Measurements from ENCODE around the gene TFAM. TPM values are rescaled to one million over a fixed set of nuclear protein-coding genes. Genes with fewer than 3 reads are reported as not detected.

The TFAM gene
- total and polyA plus RNA-seq, 7 experiments from 2014 or later, result 33.1 to 63.2 (median 44.8) TPM

DNA sequence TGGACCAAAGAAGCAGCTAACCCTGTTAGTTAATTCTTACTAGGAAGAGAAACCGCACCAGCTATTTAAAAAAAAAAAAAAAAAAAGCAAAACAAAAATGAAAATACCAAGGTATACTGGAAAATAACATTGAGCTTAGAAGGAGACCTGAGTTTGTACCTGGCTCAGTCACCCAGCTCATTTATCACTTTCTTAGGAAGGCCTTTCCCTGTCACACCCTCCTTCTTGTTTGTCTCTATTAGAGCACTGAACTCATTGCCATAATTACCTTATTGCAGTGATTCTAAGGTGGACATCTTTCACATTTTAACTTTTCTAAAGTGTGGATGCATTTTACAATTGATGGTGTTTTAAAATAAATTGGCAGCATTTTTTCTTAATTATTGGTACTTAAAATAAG, 26.3 kb upstream of the TFAM start:
- DNase-seq, result no peak
- no peaks in the 10 kb centered on the region for H3K27me3 ChIP-seq (ENCODE audit: control insufficient read depth in 2 of 2, insufficient read depth in 2 of 2, low read length in 2 of 2)
- no peaks in the 10 kb centered on the region for H3K9me3 ChIP-seq (ENCODE audit: control insufficient read depth in 2 of 3, low read length in 3 of 3)
- no peaks in the 10 kb centered on the region for H3K36me3 ChIP-seq (ENCODE audit: control insufficient read depth in 2 of 3, insufficient read depth in 3 of 3, low read length in 3 of 3)
- intact Hi-C loops (cut with micrococcal nuclease), result loop anchor here in 1 of 2 donors (2.0 kb wide), 1 partner anchor 26 kb away; the partner anchor contains the start of gene TFAM
- Mint-ChIP-seq H3K9me3 (no peaks in the 10 kb centered on the region), H3K27me3 (no peaks in the 10 kb centered on the region), H3K36me3 (peaks cover 0 to 10% (median 0%) of the 10 kb centered on the region in 5 donors), H3K27ac (no peak overlapping the region), H3K4me1 (peaks cover 13 to 65% (median 39%) of the 10 kb centered on the region in 7 donors), H3K4me3 (no peak overlapping the region)
- POLR2A ChIA-PET, result interaction anchor here (1.5 kb wide), 1 partner anchor 25 kb away, joined by 4 read pairs; no protein-coding TSS in a partner anchor
- H3K27ac ChIP-seq (ENCODE audit: low read depth, low read length), result no peak overlapping the region
- ATAC-seq, result no peak
- H3K4me1 ChIP-seq (ENCODE audit: control insufficient read depth in 2 of 2, insufficient read depth in 2 of 2, low read length in 2 of 2), result peaks cover 0 to 23% of the 10 kb centered on the region in 2 donors
- no peak overlapping the region for H3K4me3 ChIP-seq (ENCODE audit: low read length)
- CTCF ChIA-PET, result interaction anchor here (0.5 to 1.2 kb wide), 2 partner anchors 15 to 59 kb away, joined by 3 to 5 read pairs; no protein-coding TSS in a partner anchor

DNA sequence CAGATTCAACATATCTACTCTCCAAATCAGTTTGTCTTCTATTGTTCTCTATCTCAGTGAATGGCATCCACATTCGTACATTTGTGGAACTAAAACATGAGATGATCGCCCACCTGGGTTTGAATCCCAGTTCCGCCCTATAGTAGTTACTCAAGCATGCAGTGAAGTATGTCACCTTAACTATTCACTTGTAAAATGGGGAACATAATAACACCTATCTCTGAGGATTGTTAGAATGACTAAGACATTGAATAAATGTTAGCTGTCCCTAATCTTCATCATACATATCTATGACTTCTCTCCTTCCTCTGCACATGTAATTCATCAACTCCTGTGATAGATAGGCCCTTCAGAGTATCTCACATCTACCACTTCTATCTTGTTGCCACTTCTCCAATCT, 25.7 kb upstream of the TFAM start:
- peaks cover 0 to 15% (median 0%) of the 10 kb centered on the region in 5 donors for H3K36me3 Mint-ChIP-seq
- Histone ChIP-seq H3K36me3 (ENCODE audit: control insufficient read depth in 2 of 3, insufficient read depth in 3 of 3, low read length in 3 of 3) (no peaks in the 10 kb centered on the region), H3K4me1 (ENCODE audit: control insufficient read depth in 2 of 2, insufficient read depth in 2 of 2, low read length in 2 of 2) (peaks cover 0 to 23% of the 10 kb centered on the region in 2 donors), H3K27ac (ENCODE audit: low read depth, low read length) (no peak overlapping the region), H3K9me3 (ENCODE audit: control insufficient read depth in 2 of 3, low read length in 3 of 3) (no peaks in the 10 kb centered on the region), H3K4me3 (ENCODE audit: low read length) (no peak overlapping the region), H3K27me3 (ENCODE audit: control insufficient read depth in 2 of 2, insufficient read depth in 2 of 2, low read length in 2 of 2) (no peaks in the 10 kb centered on the region)
- peak overlapping the region in 5 of 10 donors; percentile 17 to 57 (median 28) for H3K4me3 Mint-ChIP-seq
- intact Hi-C loops (cut with micrococcal nuclease), result loop anchor here in 1 of 2 donors (2.0 kb wide), 1 partner anchor 25 kb away; the partner anchor contains the start of gene TFAM
- POLR2A ChIA-PET, result interaction anchor here (1.9 kb wide), 1 partner anchor 25 kb away, joined by 5 read pairs; the partner anchor contains the start of gene TFAM
- DNase-seq (no peak), ATAC-seq (peak; percentile 55)
- no peaks in the 10 kb centered on the region for H3K9me3 Mint-ChIP-seq
- no peaks in the 10 kb centered on the region for H3K27me3 Mint-ChIP-seq
- CTCF ChIA-PET, result interaction anchor here (1.2 kb wide), 1 partner anchor 60 kb away, joined by 5 read pairs; no protein-coding TSS in a partner anchor
- H3K4me1 Mint-ChIP-seq, result peaks cover 13 to 61% (median 36%) of the 10 kb centered on the region in 7 donors
- H3K27ac Mint-ChIP-seq, result peak overlapping the region in 1 of 9 donors; percentile 1

DNA sequence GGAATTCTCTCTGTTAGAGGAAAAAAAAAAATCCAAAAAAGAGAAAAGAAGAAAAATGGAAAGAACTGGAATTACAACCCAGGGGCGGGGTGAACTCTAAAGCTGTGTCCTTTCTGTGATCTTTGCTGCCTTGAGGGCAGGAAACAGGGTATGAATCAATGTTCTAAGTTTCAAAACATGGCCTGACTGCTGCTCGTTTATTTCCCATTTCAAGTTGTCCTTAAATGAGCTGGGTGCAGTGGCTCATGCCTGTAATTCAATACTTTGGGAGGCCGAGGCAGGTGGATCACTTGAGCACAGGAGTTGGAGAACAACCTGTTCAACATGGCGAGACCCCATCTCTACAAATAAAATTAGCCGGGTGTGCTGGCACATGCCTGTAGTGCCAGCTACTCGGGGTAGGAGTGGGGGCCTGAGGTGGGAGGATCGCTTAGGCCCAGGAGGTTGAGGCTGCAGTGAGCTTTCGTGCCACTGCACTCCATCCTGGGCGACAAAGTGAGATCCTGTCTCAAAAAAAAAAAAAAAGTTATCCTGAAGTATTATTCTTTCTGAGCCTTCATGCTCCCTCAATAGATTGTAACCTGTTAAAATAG, 24.7 kb upstream of the TFAM start:
- H3K27me3 ChIP-seq (ENCODE audit: control insufficient read depth in 2 of 2, insufficient read depth in 2 of 2, low read length in 2 of 2), result no peaks in the 10 kb centered on the region
- CTCF ChIA-PET, result interaction anchor here (1.2 kb wide), 1 partner anchor 61 kb away, joined by 5 read pairs; no protein-coding TSS in a partner anchor

DNA sequence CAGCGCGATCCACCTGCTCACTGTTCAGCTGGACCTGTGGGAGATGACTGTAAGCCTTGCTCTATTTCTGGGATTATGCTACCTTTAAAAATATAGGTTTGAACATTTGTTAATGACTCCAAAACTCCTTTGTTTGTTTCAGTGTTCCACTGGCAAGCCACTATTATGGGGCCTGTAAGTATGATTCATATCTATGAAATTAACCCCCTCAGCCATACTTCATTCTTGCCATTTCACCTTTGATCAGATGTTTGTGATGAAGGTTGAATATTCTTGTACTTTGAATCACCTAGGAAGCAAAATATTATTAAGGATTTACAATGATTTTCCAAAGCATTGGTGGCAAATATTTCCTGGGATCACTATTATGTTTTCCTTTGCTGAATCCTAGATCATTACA, 23.9 kb upstream of the TFAM start:
- Histone ChIP-seq H3K27me3 (ENCODE audit: control insufficient read depth in 2 of 2, insufficient read depth in 2 of 2, low read length in 2 of 2) (no peaks in the 10 kb centered on the region), H3K9me3 (ENCODE audit: control insufficient read depth in 2 of 3, low read length in 3 of 3) (no peaks in the 10 kb centered on the region), H3K4me1 (ENCODE audit: control insufficient read depth in 2 of 2, insufficient read depth in 2 of 2, low read length in 2 of 2) (peaks cover 0 to 22% of the 10 kb centered on the region in 2 donors), H3K36me3 (ENCODE audit: control insufficient read depth in 2 of 3, insufficient read depth in 3 of 3, low read length in 3 of 3) (no peaks in the 10 kb centered on the region), H3K4me3 (ENCODE audit: low read length) (no peak overlapping the region), H3K27ac (ENCODE audit: low read depth, low read length) (no peak overlapping the region)
- Mint-ChIP-seq H3K36me3 (peaks cover 0 to 26% (median 5%) of the 10 kb centered on the region in 5 donors), H3K4me3 (no peak overlapping the region), H3K27me3 (no peaks in the 10 kb centered on the region), H3K27ac (no peak overlapping the region), H3K4me1 (peaks cover 13 to 48% (median 26%) of the 10 kb centered on the region in 7 donors), H3K9me3 (no peaks in the 10 kb centered on the region)
- CTCF ChIA-PET, result no interaction called here
- intact Hi-C loops (cut with micrococcal nuclease), result no loop called here
- DNase-seq (no peak), ATAC-seq (no peak)
- POLR2A ChIA-PET, result interaction anchor here (1.9 kb wide), 1 partner anchor 23 kb away, joined by 5 read pairs; the partner anchor contains the start of gene TFAM

More for the DNA sequence above, 24.7 kb upstream of the TFAM start:
- Mint-ChIP-seq H3K4me1 (peaks cover 13 to 54% (median 30%) of the 10 kb centered on the region in 7 donors), H3K4me3 (peak overlapping the region in 4 of 10 donors; percentile 17 to 42 (median 26)), H3K27me3 (no peaks in the 10 kb centered on the region), H3K27ac (no peak overlapping the region), H3K9me3 (no peaks in the 10 kb centered on the region), H3K36me3 (peaks cover 0 to 25% (median 5%) of the 10 kb centered on the region in 5 donors)
- Histone ChIP-seq H3K27ac (ENCODE audit: low read depth, low read length) (no peak overlapping the region), H3K36me3 (ENCODE audit: control insufficient read depth in 2 of 3, insufficient read depth in 3 of 3, low read length in 3 of 3) (no peaks in the 10 kb centered on the region), H3K4me3 (ENCODE audit: low read length) (no peak overlapping the region), H3K9me3 (ENCODE audit: control insufficient read depth in 2 of 3, low read length in 3 of 3) (no peaks in the 10 kb centered on the region), H3K4me1 (ENCODE audit: control insufficient read depth in 2 of 2, insufficient read depth in 2 of 2, low read length in 2 of 2) (peaks cover 0 to 23% of the 10 kb centered on the region in 2 donors)
- POLR2A ChIA-PET, result interaction anchor here (0.6 to 1.9 kb wide), 2 partner anchors 24 to 378 kb away, joined by 4 to 5 read pairs; partner anchors contain the start of gene TFAM
- intact Hi-C loops (cut with micrococcal nuclease), result loop anchor here in 1 of 2 donors (1.0 kb wide), 2 partner anchors 8 to 14 kb away; no protein-coding TSS in a partner anchor
- no peak for DNase-seq
- no peak for ATAC-seq

DNA sequence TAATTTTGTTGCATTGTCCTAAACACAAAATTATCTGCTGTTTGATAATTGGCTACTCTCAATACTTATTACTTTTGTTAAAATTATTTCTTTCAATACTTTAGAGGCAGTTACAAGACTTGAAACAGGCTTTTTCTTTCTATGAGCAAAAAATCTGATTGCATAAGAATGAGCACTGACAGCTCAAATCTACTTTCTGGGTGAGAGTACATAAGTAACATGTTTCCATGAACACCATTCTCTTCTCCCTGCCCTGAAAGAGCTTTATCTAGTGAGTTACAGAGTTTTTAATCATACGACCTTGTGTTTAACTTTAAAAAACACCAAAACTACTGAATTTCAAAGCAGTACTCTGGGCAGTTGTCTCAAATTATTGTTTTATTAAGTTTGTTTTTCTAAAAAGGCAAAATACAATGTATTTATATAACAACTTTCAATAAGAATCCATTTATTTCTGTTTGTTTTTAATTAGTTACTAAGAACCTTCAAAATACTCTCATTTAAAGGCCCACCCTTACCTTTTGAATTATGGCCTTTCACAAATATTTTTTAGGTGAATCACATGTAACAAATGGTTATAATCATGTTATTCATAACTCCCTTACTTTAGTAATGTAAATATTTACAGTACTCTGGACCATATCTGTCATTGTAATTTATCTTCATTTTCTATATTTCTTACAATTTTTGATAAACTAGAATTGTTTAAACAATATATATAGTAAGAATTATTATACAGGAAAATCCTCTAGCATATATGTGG, 23.0 kb upstream of the TFAM start:
- no peak overlapping the region for H3K27ac Mint-ChIP-seq
- Histone ChIP-seq H3K9me3 (ENCODE audit: control insufficient read depth in 2 of 3, low read length in 3 of 3) (no peaks in the 10 kb centered on the region), H3K27me3 (ENCODE audit: control insufficient read depth in 2 of 2, insufficient read depth in 2 of 2, low read length in 2 of 2) (no peaks in the 10 kb centered on the region), H3K36me3 (ENCODE audit: control insufficient read depth in 2 of 3, insufficient read depth in 3 of 3, low read length in 3 of 3) (no peaks in the 10 kb centered on the region), H3K4me3 (ENCODE audit: low read length) (no peak overlapping the region), H3K4me1 (ENCODE audit: control insufficient read depth in 2 of 2, insufficient read depth in 2 of 2, low read length in 2 of 2) (peaks cover 0 to 17% of the 10 kb centered on the region in 2 donors), H3K27ac (ENCODE audit: low read depth, low read length) (no peak overlapping the region)
- ATAC-seq (no peak), DNase-seq (no peak)
- ChIA-PET POLR2A (no interaction called here), CTCF (no interaction called here)
- peaks cover 0 to 26% (median 5%) of the 10 kb centered on the region in 5 donors for H3K36me3 Mint-ChIP-seq
- H3K4me1 Mint-ChIP-seq, result peaks cover 13 to 39% (median 20%) of the 10 kb centered on the region in 7 donors
- intact Hi-C loops (cut with micrococcal nuclease), result no loop called here
- no peaks in the 10 kb centered on the region for H3K27me3 Mint-ChIP-seq
- no peak overlapping the region for H3K4me3 Mint-ChIP-seq
- H3K9me3 Mint-ChIP-seq, result no peaks in the 10 kb centered on the region

DNA sequence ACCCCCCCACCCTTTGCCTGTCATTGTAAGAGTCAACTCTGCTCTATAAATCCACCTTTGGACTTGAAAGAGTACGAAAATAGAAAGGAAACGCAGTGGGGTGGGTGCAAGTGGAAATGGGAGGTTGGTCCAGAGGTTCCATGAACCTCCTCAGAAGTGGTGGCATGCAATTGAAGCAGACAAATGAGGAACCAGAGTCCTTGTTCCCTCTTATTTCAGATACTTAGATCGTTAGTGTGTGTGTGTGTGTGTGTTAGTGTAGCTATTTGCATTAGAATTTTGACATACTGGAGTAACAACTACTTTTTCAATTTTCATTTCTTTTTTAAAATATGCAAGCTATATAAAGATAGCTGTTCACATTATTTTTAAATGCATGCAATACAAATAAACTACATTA, 18.1 kb upstream of the TFAM start:
- Mint-ChIP-seq H3K27me3 (no peaks in the 10 kb centered on the region), H3K36me3 (peaks cover 0 to 25% (median 5%) of the 10 kb centered on the region in 5 donors), H3K27ac (no peak overlapping the region), H3K4me3 (no peak overlapping the region), H3K4me1 (peaks cover 0 to 4% (median 0%) of the 10 kb centered on the region in 7 donors), H3K9me3 (no peaks in the 10 kb centered on the region)
- Histone ChIP-seq H3K27me3 (ENCODE audit: control insufficient read depth in 2 of 2, insufficient read depth in 2 of 2, low read length in 2 of 2) (no peaks in the 10 kb centered on the region), H3K9me3 (ENCODE audit: control insufficient read depth in 2 of 3, low read length in 3 of 3) (no peaks in the 10 kb centered on the region), H3K4me1 (ENCODE audit: control insufficient read depth in 2 of 2, insufficient read depth in 2 of 2, low read length in 2 of 2) (no peaks in the 10 kb centered on the region), H3K27ac (ENCODE audit: low read depth, low read length) (no peak overlapping the region), H3K36me3 (ENCODE audit: control insufficient read depth in 2 of 3, insufficient read depth in 3 of 3, low read length in 3 of 3) (no peaks in the 10 kb centered on the region), H3K4me3 (ENCODE audit: low read length) (no peak overlapping the region)
- intact Hi-C loops (cut with micrococcal nuclease), result no loop called here
- DNase-seq, result no peak
- ChIA-PET POLR2A (interaction anchor here (0.6 kb wide), 1 partner anchor 182 kb away, joined by 3 read pairs; no protein-coding TSS in a partner anchor), CTCF (no interaction called here)
- no peak for ATAC-seq
